ENCODE measurements around the gene FKBP9.
"Not testable (repeated sequence)": the region's sequence is repeated elsewhere in the genome, so short reads cannot be mapped to it uniquely, and the experiment has no call there.

Gene FKBP9

DNA sequence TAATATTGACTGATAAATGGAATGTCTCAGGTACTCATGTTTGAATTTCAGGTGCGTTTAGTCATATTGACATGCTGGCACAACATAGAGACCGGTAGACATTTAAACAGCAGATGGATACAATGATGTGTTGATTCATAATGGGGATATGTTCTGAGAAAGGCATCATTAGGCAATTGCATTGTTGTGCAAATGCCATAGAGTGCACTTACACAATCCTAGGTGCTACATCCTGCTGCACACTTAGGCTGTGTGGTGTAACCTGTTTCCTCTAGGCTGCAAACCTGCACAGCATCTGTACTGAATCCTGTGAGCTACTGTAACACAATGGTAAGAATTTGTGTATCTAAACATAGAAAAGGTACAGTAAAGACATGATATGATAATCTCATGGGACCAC, 19.9 kb downstream of the FKBP9 start:
- in situ Hi-C loops (cut with HindIII; ENCODE audit: low pct_unique_long_range_greater_than_20kb, low sequenced_read_pairs); DNase-seq (ENCODE audit: low read depth in 1 of 2, low spot score in 1 of 2): not testable (repeated sequence)

DNA sequence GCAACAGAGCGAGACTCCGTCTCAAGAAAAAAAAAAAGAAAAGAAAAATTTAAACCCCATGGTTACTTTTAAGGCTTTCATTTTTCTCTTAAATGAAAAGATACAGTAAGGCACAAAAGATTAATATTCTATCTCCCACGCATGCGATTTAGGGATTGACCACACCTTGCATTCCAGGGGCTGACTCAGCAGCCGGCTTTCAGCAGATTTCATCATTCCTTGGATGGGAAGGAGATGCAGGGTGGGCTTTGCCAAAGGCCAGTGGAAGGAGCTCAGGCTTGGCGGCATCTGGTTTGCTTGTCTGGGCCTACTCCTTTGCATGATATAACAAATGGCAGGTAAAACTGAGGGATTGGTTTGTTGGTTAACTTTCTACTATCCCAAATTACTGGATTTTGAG, 22.0 kb downstream of the FKBP9 start:
- in situ Hi-C loops (cut with HindIII; ENCODE audit: low pct_unique_long_range_greater_than_20kb, low sequenced_read_pairs); DNase-seq (ENCODE audit: low read depth in 1 of 2, low spot score in 1 of 2): not testable (repeated sequence)

DNA sequence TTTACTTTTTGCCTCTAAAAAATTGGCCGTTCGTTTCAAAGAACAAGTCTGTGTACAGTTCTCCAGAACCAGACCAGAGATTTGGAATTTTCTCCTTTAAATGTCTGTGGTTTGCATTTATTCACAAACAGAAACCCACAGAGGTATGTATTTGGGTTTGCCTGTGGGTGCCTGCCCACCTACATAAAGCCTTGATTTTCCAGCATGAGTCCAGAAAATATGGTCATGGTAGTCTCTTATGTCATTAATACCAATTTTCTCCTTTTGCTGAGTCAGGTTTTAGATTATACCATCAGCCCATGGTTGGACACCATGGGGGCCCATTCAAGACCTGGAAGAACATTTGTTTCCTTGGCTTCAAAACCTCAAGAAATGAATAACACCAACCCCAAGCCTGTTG, 22.7 kb downstream of the FKBP9 start:
- in situ Hi-C loops (cut with HindIII; ENCODE audit: low pct_unique_long_range_greater_than_20kb, low sequenced_read_pairs); DNase-seq (ENCODE audit: low read depth in 1 of 2, low spot score in 1 of 2): not testable (repeated sequence)

DNA sequence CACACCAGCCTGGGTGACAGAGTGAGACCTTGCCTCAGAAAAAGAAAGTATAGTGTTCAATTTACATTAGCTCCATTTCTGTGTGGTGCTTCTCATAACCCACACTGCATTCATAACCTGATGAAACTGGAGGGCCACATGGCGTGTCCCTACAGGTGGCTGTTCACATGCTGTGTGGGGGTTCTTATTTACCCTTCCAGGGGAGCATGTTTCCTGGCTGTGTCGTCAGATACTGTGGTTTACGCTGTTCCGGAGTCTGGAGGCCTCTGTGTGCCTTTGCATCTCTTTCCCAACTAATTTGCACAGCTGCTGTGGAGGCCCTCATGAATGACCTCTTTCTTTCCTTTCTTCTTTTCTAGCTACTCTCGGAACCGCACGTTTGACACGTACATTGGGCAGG, 30.9 kb downstream of the FKBP9 start:
- in situ Hi-C loops (cut with HindIII; ENCODE audit: low pct_unique_long_range_greater_than_20kb, low sequenced_read_pairs); DNase-seq (ENCODE audit: low read depth in 1 of 2, low spot score in 1 of 2): not testable (repeated sequence)

DNA sequence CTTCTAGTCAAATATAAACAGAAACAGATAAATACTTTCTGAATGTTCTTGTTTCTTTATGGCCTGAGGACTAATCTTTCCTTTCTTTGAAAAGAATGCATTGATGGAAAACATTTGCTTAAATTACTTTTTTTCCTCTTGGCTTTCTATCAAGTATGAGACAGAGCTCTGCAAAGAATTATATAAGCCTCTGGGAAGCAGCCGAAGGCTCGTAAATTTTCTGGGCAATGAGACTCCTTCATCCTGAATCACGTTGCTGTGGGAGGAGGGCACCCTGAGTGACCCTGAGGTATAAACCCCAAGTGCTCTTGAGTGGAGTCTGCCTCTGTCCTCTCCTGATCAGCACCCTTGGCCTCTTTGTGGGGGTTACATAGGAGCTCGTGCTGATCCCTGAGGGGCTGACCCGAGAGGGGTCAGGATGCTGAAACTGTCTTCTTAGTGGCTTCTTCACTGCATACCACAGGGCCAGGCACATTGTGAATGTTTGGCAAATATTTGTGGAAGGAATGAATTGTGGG, 33.9 kb downstream of the FKBP9 start:
- peak in 1 of 2 experiments; percentile 58 for DNase-seq (ENCODE audit: low read depth in 1 of 2, low spot score in 1 of 2)
- in situ Hi-C loops (cut with HindIII; ENCODE audit: low pct_unique_long_range_greater_than_20kb, low sequenced_read_pairs), result not testable (repeated sequence)

DNA sequence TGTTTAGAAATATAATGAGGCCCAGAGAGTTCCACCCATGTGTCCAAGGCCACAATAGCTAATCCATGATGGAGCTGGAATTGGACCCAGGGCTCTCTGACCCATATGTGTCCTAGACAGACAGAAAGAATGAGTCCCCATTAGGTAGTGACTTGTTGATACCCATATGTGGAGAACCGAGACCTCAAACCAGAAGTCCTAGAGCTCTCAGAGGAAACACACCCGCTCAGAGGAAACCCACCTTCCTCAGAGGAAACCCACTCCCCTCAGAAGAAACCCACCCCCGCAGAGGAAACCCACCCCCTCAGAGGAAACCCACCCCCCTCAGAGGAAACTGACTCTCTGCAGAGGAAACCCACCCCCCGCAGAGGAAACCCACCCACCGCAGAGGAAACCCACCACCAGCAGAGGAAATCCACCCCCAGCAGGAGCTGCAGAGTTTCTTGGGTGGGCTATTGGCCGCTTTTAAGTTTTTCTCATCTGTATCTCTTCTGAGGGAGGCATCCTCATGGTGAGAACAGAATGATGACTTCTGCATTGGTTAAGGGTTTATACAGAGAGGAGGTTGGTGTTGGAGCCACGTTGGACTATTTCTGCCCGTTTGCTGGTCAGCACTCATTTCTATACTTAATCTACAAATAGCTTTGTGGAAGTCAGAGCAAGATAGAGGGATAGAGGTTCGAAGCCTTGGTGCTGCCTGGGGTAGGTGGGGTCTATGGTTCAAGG, 34.9 kb downstream of the FKBP9 start:
- DNase-seq (ENCODE audit: low read depth in 1 of 2, low spot score in 1 of 2); in situ Hi-C loops (cut with HindIII; ENCODE audit: low pct_unique_long_range_greater_than_20kb, low sequenced_read_pairs): not testable (repeated sequence)

DNA sequence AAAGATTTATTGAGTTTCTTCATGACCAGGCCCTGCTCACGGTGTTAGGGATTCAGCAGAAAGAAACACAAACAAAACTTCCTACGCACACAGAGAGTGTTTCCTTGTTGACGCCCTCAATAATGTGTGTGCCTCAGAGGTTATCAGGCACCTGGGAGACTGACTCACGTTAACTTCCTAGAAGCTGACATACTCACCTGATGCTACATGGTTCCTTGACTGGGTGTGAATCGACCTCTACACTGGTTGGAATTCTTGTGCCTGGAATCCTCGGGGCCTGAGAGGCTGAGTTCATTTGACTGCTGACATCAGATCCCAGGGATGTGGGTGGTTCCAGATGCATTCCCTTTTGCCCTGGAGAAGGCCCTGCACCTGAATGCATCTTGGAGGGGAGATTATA, 35.5 kb downstream of the FKBP9 start:
- DNase-seq (ENCODE audit: low read depth in 1 of 2, low spot score in 1 of 2); in situ Hi-C loops (cut with HindIII; ENCODE audit: low pct_unique_long_range_greater_than_20kb, low sequenced_read_pairs): not testable (repeated sequence)

DNA sequence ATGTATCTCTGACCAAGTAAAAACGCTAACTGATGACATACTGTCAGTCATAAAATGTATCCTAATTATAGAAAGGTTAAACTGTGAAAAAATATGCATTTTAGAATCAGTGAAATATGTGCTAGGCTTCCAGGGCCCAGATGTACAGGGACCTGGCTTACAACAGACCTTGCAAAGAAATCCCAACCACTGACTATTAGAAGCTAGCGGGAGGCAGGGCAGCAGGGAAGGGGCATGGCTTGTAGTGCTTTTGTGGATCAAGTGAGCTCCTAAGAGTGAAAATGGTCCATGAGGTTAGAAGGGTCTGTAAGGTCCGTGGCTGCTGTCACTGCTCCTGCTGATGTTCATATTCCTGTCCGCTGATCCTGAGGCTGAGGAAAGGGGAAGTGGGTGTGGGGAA, 40.7 kb downstream of the FKBP9 start:
- DNase-seq (ENCODE audit: low read depth in 1 of 2, low spot score in 1 of 2); in situ Hi-C loops (cut with HindIII; ENCODE audit: low pct_unique_long_range_greater_than_20kb, low sequenced_read_pairs): not testable (repeated sequence)

DNA sequence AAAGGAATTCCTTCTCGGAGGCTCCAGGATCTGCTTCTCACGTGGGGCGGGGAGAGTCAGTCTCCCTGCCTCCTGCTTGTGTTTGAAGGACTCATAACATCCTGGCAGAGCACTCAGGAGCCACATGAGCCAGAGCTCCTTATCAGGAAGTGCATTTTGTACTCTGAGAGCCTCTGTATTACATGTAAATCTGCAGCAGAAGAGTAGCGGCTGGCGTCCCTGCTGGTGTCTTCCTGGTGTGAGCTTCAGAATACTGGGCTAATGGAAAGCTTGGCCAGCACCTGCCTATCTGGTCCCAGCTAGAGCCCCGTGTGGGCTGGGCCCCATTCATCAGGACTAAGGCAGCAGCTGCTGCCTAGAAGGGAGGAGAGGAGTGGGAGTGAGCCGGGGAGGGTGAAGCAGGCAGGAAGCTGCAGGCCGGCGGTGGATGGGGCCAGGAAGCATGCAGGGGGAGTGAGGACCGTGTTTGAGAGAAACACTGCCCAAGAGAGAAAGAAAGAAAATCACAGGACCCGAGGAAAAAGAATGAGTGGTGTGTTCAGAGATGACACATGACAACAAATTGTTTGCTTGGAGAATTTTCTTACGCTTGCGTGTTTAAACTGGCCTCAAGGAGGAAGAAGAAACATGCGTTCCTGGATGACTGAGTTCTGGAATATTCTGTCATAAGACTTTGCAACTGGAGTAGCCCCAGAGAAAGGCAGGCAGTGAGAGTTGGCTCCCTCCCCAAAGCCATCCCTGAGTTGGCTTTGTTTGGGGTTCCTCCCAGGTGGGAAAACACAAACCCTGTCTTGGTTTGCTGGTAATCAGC, 41.3 kb downstream of the FKBP9 start:
- in situ Hi-C loops (cut with HindIII; ENCODE audit: low pct_unique_long_range_greater_than_20kb, low sequenced_read_pairs); DNase-seq (ENCODE audit: low read depth in 1 of 2, low spot score in 1 of 2): not testable (repeated sequence)

DNA sequence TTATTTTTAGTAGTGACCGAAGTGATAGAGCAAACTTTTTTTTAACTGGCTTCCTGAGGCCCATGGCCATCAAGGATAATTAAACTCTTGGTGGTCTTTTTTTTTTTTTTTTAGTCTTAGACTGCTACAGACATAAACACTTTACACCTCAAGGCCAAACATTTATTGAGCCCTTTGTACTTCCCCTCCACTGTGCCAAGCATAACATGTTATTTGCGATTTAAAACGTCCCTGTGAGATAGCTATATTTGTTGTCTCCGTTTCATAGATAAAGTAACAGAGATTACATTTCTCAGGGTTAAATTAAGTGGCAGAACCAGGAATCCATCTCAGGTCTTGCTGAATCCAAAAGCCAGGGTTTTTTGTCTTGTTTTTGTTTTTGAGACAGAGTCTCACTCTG, 42.1 kb downstream of the FKBP9 start:
- in situ Hi-C loops (cut with HindIII; ENCODE audit: low pct_unique_long_range_greater_than_20kb, low sequenced_read_pairs); DNase-seq (ENCODE audit: low read depth in 1 of 2, low spot score in 1 of 2): not testable (repeated sequence)

DNA sequence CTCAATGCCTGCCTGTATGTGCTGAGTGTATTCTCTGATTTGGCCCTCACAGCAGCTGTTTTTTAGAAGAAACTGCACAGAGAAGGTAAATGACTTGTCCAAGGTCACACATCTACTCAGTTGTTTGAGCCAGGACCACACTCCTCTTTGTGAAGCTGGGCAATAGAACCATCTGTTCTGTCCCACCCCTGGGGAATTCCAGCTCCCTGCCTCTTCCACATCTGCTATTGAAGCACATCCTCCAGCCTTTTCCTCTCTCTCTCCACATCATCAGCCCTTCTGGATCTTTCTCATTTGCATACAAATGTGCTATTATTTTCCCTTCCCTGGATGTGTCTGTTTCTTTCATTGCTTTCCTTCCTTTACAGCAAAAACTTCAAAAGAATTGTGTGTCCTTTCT, 45.9 kb downstream of the FKBP9 start:
- in situ Hi-C loops (cut with HindIII; ENCODE audit: low pct_unique_long_range_greater_than_20kb, low sequenced_read_pairs); DNase-seq (ENCODE audit: low read depth in 1 of 2, low spot score in 1 of 2): not testable (repeated sequence)

DNA sequence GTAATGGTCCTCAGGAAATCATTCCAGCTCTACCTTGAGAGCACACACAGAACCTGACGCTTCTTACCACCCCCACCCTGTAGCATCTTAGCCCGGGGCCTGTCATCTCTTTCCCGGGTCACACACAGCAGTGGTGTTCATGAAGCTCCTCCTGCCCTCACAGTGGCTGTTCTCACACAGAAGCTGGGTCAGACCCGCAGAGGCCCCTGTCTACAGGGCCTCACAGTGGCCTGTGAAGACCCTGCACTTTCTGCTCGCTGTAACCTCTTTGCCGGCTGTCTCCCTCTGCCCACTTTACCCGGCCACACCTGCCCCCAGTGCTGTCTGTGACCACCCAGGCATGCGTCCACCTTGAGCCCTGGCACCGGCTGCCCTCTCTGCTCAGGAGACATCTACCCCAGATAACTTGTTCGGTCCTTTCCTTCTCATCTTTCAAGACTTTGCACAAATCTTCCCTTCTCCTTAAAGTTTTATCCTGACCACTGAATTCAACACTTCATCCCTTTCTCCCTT, 46.9 kb downstream of the FKBP9 start:
- in situ Hi-C loops (cut with HindIII; ENCODE audit: low pct_unique_long_range_greater_than_20kb, low sequenced_read_pairs); DNase-seq (ENCODE audit: low read depth in 1 of 2, low spot score in 1 of 2): not testable (repeated sequence)

DNA sequence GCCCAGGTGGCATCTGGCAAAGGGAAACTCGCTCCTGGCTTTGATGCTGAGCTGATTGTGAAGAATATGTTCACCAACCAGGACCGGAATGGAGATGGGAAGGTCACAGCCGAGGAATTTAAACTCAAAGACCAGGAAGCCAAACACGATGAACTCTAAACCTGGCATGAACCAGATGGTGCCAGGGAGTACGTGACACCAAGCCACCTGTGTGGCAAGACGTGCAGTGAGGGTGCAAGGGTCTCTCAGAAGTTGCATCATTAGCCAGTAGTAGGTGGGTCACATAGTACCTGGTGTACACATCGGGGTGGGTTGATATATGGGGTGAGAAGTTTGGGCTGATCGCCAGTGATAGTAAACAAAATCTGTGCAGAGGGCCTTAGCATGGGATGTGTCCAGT, 48.0 kb downstream of the FKBP9 start:
- in situ Hi-C loops (cut with HindIII; ENCODE audit: low pct_unique_long_range_greater_than_20kb, low sequenced_read_pairs); DNase-seq (ENCODE audit: low read depth in 1 of 2, low spot score in 1 of 2): not testable (repeated sequence)

DNA sequence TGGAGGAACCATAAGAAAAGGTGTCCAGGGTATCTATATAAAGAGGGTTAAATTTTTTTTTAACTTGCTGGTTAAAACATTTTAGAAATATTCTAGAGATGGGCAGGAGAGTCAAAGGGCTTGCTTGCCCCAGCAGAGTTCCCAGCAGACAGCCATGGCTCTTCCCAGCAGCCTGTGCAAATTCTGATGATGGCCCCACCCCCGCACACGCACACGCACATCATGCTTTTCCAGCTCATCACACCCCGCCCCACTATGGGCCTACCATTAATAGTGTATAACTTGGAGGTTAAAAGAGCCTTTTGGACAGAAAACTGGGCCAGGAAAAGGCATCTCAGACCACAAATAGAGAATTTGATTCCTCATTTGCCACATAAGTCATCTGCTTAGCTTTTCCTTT, 48.5 kb downstream of the FKBP9 start:
- in situ Hi-C loops (cut with HindIII; ENCODE audit: low pct_unique_long_range_greater_than_20kb, low sequenced_read_pairs); DNase-seq (ENCODE audit: low read depth in 1 of 2, low spot score in 1 of 2): not testable (repeated sequence)
